Prostate gland (tissue), 2 donors: ENCODE measurements around the gene WDR48. TPM values are rescaled to one million over a fixed set of nuclear protein-coding genes. Genes with fewer than 3 reads are reported as not detected.

Experiments
- DNase-seq: peaks from one replicate; pipeline ENCODE4 v3.0.0-alpha.2; 2019; ENCODE audit warnings: low spot score
- H3K27ac ChIP-seq, 2 donors: fragments of 200-600 bp; sonication (generic); 2 replicates each; pipeline ENCODE4 v1.5.1; 2017 to 2019
- H3K27me3 ChIP-seq: fragments of 200-600 bp; sonication (generic); replicated peaks from 2 replicates; pipeline ENCODE4 v1.5.1; 2019; ENCODE audit not compliant: insufficient read depth
- H3K36me3 ChIP-seq, 2 donors: fragments of 200-600 bp; sonication (generic); 1 replicate in 1 of 2; 2 replicates in 1 of 2; pipeline versions ENCODE4 v1.5.1 to v1.8.1; 2017 to 2019
- H3K4me1 ChIP-seq: fragments of 200-600 bp; sonication (generic); replicated peaks from 2 replicates; pipeline ENCODE4 v1.5.1; 2019
- H3K4me3 ChIP-seq, 2 donors: fragments of 200-600 bp; sonication (generic); 2 replicates each; pipeline ENCODE4 v1.5.1; 2017 to 2019
- H3K9me3 ChIP-seq: fragments of 200-600 bp; sonication (generic); 2 replicates; pipeline ENCODE4 v1.5.1; 2017
- POLR2A ChIP-seq: fragments of 450-650 bp; IDR thresholded peaks from one replicate; pipeline ENCODE4 v1.6.1; 2016; ENCODE audit warnings: antibody characterized with exemption, mild to moderate bottlenecking
- POLR2AphosphoS5 ChIP-seq: sonication (generic); formaldehyde crosslinking; IDR thresholded peaks from one replicate; pipeline ENCODE4 v1.6.1; 2017; ENCODE audit warnings: antibody characterized with exemption
- WGBS: methylation state at CpG from one replicate; pipeline ENCODE4 v1.1.5; 2018; 5-methylcytosine and 5-hydroxymethylcytosine counted together
- intact Hi-C: fragments of 100-400 bp; cut with DNase I; formaldehyde crosslinking; loops from one replicate; pipeline ENCODE4 v1.14.2; 2022
- total RNA-seq, 2 donors: library from RNA; depleted of rRNA; stranded (reverse); fragments of >200 nt; gene quantifications; one replicate each; pipeline ENCODE4 v1.1.0, GENCODE V29; 2016
- TF ChIP-seq, protein P1 (sequence below), 4 experiments: fragments of 200-600 bp in 2 of 4; fragments of 450-650 bp in 2 of 4; sonication (generic) in 2 of 4; IDR thresholded peaks; 1 replicate in 3 of 4; 2 replicates in 1 of 4; pipeline ENCODE4 v1.5.1; 2016 to 2019; ENCODE audit warnings: antibody characterized with exemption in 4 of 4, mild to moderate bottlenecking in 2 of 4, moderate library complexity in 2 of 4

Gene WDR48
- total RNA-seq, 2 donors from 2014 or later, result 22.5 to 46.7 TPM

DNA sequence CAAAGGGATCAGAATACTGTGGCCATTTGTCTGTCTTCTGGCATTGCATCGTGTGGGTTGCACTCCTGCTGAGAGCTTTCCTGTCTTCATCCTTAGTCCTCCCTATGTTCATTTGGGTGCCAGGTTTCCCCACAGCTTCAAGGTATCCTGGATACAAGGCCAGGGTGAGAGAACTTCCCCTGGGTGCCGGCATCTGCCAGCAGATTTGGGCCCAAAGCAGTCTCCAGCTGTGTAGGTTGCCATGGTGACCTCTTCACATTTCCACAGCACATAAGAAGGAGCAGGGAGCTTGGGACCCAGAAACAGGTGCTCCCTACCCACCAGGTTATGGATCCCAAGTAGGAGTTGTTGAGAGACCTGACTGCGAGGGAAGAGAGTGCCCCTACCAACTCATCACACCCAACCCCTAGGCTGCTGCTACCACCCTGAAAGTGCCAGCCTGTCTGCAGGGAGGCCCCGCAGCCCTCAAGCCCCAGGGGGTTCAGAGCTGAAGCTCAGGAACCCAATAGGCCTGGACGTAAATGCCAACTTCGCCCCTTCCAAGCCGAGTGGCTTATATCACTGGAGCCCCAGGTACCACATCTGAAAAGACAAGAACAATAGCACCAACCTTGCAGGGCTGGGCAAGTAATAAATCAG, 75.6 kb downstream of the WDR48 start:
- H3K4me1 ChIP-seq, result peaks cover 20% of the 10 kb centered on the region
- H3K9me3 ChIP-seq, result no peaks in the 10 kb centered on the region
- intact Hi-C loops, result loop anchor here (10.0 kb wide), 1 partner anchor 257 kb away; the partner anchor contains the start of gene SLC25A38
- TF ChIP-seq, protein P1, sequence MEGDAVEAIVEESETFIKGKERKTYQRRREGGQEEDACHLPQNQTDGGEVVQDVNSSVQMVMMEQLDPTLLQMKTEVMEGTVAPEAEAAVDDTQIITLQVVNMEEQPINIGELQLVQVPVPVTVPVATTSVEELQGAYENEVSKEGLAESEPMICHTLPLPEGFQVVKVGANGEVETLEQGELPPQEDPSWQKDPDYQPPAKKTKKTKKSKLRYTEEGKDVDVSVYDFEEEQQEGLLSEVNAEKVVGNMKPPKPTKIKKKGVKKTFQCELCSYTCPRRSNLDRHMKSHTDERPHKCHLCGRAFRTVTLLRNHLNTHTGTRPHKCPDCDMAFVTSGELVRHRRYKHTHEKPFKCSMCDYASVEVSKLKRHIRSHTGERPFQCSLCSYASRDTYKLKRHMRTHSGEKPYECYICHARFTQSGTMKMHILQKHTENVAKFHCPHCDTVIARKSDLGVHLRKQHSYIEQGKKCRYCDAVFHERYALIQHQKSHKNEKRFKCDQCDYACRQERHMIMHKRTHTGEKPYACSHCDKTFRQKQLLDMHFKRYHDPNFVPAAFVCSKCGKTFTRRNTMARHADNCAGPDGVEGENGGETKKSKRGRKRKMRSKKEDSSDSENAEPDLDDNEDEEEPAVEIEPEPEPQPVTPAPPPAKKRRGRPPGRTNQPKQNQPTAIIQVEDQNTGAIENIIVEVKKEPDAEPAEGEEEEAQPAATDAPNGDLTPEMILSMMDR (IDR thresholded peaks at IDR 0.05), result no peak
- TF ChIP-seq POLR2AphosphoS5 (no peak), POLR2A (no peak)
- WGBS, result 78% methylated on average over 7 of the region's 7 CpGs
- H3K27me3 ChIP-seq, result no peaks in the 10 kb centered on the region
- DNase-seq, result no peak
- no peak overlapping the region for H3K4me3 ChIP-seq
- H3K36me3 ChIP-seq, result no peaks in the 10 kb centered on the region
- peak overlapping the region in 1 of 2 donors; percentile 88 for H3K27ac ChIP-seq

- no peak overlapping the region for H3K27ac ChIP-seq
- WGBS, result 52% methylated on average over 1 of the region's 1 CpG
- intact Hi-C loops, result loop anchor here (10.0 kb wide), 1 partner anchor 257 kb away; the partner anchor contains the start of gene SLC25A38
- H3K27me3 ChIP-seq, result no peaks in the 10 kb centered on the region
- DNase-seq, result no peak
- H3K4me3 ChIP-seq, result no peak overlapping the region
- TF ChIP-seq POLR2AphosphoS5 (no peak), POLR2A (no peak)
- TF ChIP-seq, protein P1 (IDR thresholded peaks at IDR 0.05), result no peak
- no peaks in the 10 kb centered on the region for H3K36me3 ChIP-seq
- H3K9me3 ChIP-seq, result no peaks in the 10 kb centered on the region
- H3K4me1 ChIP-seq, result peaks cover 20% of the 10 kb centered on the region
Measured at GRCh38 chr3:39127908-39128304, 76.1 kb downstream of the WDR48 start.

- WGBS, result 97% methylated on average over 7 of the region's 7 CpGs
- intact Hi-C loops, result loop anchor here (10.0 kb wide), 1 partner anchor 256 kb away; the partner anchor contains the start of gene SLC25A38
- TF ChIP-seq POLR2A (no peak), POLR2AphosphoS5 (no peak)
- TF ChIP-seq, protein P1 (IDR thresholded peaks at IDR 0.05), result no peak
Measured at GRCh38 chr3:39128951-39129350, 77.1 kb downstream of the WDR48 start.

DNA sequence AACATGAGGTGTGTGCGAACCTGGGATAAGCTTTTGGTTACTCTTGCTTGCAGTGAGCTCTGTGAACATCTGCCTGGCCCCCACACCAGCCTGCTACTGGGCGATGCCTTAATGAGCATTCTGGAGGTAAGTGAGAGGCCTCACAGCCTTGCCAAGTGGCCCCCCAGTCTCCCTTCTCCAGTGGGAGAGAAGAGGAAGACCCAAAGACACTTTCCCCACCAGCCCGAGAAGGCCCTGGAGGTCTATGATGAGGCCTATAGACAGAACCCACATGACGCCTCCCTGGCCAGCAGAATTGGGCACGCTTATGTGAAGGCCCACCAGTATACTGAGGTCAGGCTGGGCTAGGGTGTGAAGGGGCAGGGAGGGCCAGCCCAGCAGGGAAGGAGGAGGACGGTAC, 78.2 kb downstream of the WDR48 start:
- Histone ChIP-seq H3K27me3 (no peaks in the 10 kb centered on the region), H3K4me1 (peaks cover 18% of the 10 kb centered on the region), H3K4me3 (no peak overlapping the region), H3K27ac (peak overlapping the region; percentile 49 to 74), H3K36me3 (no peaks in the 10 kb centered on the region), H3K9me3 (no peaks in the 10 kb centered on the region)
- DNase-seq, result no peak
- no peak for TF ChIP-seq POLR2A
- TF ChIP-seq, protein P1 (IDR thresholded peaks at IDR 0.05), result no peak
- no peak for TF ChIP-seq POLR2AphosphoS5
- WGBS, result 90% methylated on average over 6 of the region's 6 CpGs
- intact Hi-C loops, result no loop called here

More at GRCh38 chr3:39128951-39129350, 77.1 kb downstream of the WDR48 start:
- Histone ChIP-seq H3K4me1 (peaks cover 20% of the 10 kb centered on the region), H3K27ac (no peak overlapping the region), H3K27me3 (no peaks in the 10 kb centered on the region), H3K36me3 (no peaks in the 10 kb centered on the region), H3K4me3 (no peak overlapping the region), H3K9me3 (no peaks in the 10 kb centered on the region)
- no peak for DNase-seq

DNA sequence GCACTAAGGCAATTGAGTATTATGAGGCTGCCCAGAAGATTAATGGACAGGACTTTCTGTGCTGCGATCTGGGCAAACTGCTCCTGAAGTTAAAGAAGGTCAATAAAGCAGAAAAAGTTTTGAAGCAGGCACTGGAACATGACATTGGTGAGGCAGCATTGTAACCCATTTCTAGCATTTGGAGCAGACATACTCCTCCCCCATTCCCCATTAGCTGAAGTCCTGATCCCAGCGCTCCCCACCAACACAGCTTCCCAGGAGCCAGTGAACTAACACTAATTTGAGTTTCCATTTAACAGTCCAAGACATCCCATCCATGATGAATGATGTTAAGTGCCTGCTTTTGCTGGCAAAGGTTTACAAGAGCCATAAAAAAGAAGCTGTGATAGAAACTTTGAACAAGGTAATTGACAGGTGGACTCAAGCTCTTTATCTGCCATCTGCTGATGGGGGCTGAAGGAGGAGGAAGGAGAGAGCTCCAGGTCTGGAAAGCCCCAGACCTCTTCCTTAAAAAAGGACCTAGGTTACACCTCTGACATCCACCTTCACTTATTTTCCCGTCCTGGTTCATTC, 79.0 kb downstream of the WDR48 start:
- 62% methylated on average over 3 of the region's 3 CpGs for WGBS
- TF ChIP-seq, protein P1 (IDR thresholded peaks at IDR 0.05), result no peak
- TF ChIP-seq POLR2AphosphoS5, result peak; percentile 56
- Histone ChIP-seq H3K36me3 (no peaks in the 10 kb centered on the region), H3K4me3 (no peak overlapping the region), H3K4me1 (peaks cover 11% of the 10 kb centered on the region), H3K27ac (peak overlapping the region; percentile 49 to 74), H3K27me3 (no peaks in the 10 kb centered on the region), H3K9me3 (no peaks in the 10 kb centered on the region)
- intact Hi-C loops, result no loop called here
- no peak for DNase-seq
